K562 (cell line): ENCODE results near the gene WDR1.
A peak's percentile ranks its signal among the peaks of the same experiment; 100 is the strongest.

ENCODE experiments used
- CEBPB ChIP-seq: fragments of 450-650 bp; IDR thresholded peaks from 2 replicates; pipeline ENCODE4 v1.6.1; 2016; ENCODE audit warnings: missing genetic modification characterization, missing compliant biosample characterization
- CEBPG ChIP-seq, 3 experiments: fragments of 200-800 bp in 1 of 3; sonication (Bioruptor generic) in 1 of 3; sonication (generic) in 1 of 3; formaldehyde crosslinking in 1 of 3; IDR thresholded peaks in 2 of 3; conservative IDR thresholded peaks in 1 of 3; 2 replicates each; pipeline versions ENCODE4 v1.6.1 to v1.8.0; 2016 to 2022; ENCODE audit warnings: missing compliant biosample characterization in 2 of 3, missing genetic modification characterization in 2 of 3, mild to moderate bottlenecking in 1 of 3, missing genetic modification reagents in 1 of 3
- EHMT2 ChIP-seq: fragments of 450-650 bp; IDR thresholded peaks from 2 replicates; pipeline ENCODE4 v1.6.1; 2018; ENCODE audit warnings: antibody characterized with exemption
- POLR2A ChIP-seq: fragments of 450-650 bp; conservative IDR thresholded peaks from 2 replicates; pipeline ENCODE4 v1.6.1; 2016
- TAL1 ChIP-seq: fragments of 450-650 bp; IDR thresholded peaks from 2 replicates; pipeline ENCODE4 v1.6.1; 2016; ENCODE audit warnings: mild to moderate bottlenecking
- ZBTB17 ChIP-seq: fragments of 450-650 bp; formaldehyde crosslinking; IDR thresholded peaks from 2 replicates; pipeline ENCODE4 v1.4.0; 2020; ENCODE audit warnings: mild to moderate bottlenecking
- TF ChIP-seq, protein P1 (sequence below), 3 experiments: IDR thresholded peaks in 2 of 3; conservative IDR thresholded peaks in 1 of 3; 2 replicates each; pipeline ENCODE4 v1.5.1; 2011 to 2012; ENCODE audit warnings: low read length in 3 of 3, mild to moderate bottlenecking in 3 of 3, control low read depth in 2 of 3, improper control_type of control experiment in 1 of 3, inconsistent platforms in 1 of 3, low read depth in 1 of 3, mixed read lengths in 1 of 3, moderate library complexity in 1 of 3; ENCODE audit not compliant: insufficient read depth in 2 of 3
- TF ChIP-seq, protein P2 (sequence below): sonication (generic); formaldehyde crosslinking; IDR thresholded peaks from 2 replicates; pipeline ENCODE4 v1.4.0; 2020; ENCODE audit warnings: mild to moderate bottlenecking, missing genetic modification reagents

DNA sequence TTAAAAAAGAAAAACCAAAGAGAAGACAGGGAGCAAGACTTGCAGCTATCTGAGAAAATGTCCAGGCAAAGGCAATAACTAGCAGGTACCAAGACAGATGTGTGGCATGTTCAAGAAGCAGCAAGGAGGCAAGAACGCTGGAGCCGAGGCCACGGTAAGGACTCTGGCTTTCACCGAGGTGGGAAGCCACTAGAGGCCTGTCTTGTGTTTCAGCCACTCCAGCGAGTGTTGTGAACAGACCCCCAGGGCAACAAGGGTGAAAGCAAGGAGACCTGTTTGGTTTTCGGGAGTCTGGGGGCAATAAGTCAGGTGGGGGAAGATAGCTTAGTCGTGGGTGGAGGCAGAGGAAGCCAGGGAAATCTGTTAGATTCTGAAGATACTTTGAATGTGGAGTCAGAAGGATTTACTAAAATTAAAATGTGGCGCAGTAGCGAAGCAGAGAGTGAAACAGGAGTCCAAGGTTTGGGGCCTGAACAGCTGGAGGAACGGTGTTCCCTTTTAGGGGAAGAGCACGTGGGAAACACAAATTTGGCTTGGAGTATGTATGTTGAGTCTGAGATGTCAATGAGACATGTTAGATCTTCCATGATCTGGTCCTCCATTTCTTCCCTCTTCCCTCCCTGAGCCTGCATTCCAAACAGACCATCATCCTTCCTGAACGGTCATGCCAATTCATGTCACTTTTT lies 3.1 kb downstream of the WDR1 start:
- TF ChIP-seq CEBPB (tag) (no peak), POLR2A (peak; percentile 33; the same call in 1 of the 2 replicates), TAL1 (no peak), EHMT2 (no peak), ZBTB17 (no peak), CEBPG (CRISPR knock-in tag; IDR thresholded peaks at IDR 0.05) (no peak), CEBPG (tag; conservative IDR thresholded peaks at IDR 0.05 in 1 of 2, IDR thresholded peaks at IDR 0.05 in 1 of 2) (no peak)
- TF ChIP-seq, protein P1, sequence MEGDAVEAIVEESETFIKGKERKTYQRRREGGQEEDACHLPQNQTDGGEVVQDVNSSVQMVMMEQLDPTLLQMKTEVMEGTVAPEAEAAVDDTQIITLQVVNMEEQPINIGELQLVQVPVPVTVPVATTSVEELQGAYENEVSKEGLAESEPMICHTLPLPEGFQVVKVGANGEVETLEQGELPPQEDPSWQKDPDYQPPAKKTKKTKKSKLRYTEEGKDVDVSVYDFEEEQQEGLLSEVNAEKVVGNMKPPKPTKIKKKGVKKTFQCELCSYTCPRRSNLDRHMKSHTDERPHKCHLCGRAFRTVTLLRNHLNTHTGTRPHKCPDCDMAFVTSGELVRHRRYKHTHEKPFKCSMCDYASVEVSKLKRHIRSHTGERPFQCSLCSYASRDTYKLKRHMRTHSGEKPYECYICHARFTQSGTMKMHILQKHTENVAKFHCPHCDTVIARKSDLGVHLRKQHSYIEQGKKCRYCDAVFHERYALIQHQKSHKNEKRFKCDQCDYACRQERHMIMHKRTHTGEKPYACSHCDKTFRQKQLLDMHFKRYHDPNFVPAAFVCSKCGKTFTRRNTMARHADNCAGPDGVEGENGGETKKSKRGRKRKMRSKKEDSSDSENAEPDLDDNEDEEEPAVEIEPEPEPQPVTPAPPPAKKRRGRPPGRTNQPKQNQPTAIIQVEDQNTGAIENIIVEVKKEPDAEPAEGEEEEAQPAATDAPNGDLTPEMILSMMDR (IDR thresholded peaks at IDR 0.05 in 2 of 3, conservative IDR thresholded peaks at IDR 0.05 in 1 of 3; ENCODE audit: insufficient read depth in 2 of 3, low read depth in 1 of 3, low read length in 3 of 3): no peak
- TF ChIP-seq, protein P2, sequence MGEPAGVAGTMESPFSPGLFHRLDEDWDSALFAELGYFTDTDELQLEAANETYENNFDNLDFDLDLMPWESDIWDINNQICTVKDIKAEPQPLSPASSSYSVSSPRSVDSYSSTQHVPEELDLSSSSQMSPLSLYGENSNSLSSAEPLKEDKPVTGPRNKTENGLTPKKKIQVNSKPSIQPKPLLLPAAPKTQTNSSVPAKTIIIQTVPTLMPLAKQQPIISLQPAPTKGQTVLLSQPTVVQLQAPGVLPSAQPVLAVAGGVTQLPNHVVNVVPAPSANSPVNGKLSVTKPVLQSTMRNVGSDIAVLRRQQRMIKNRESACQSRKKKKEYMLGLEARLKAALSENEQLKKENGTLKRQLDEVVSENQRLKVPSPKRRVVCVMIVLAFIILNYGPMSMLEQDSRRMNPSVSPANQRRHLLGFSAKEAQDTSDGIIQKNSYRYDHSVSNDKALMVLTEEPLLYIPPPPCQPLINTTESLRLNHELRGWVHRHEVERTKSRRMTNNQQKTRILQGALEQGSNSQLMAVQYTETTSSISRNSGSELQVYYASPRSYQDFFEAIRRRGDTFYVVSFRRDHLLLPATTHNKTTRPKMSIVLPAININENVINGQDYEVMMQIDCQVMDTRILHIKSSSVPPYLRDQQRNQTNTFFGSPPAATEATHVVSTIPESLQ (CRISPR knock-in tag): no peak
